ENCODE data around the gene MYT1.
"Not testable (repeated sequence)": the region's sequence is repeated elsewhere in the genome, so short reads cannot be mapped to it uniquely, and the experiment has no call there.

The MYT1 gene

GRCh38 chr20:64232794-64233193 lies 68.5 kb downstream of the MYT1 start:
- no peak for DNase-seq (ENCODE audit: low read depth)

DNA sequence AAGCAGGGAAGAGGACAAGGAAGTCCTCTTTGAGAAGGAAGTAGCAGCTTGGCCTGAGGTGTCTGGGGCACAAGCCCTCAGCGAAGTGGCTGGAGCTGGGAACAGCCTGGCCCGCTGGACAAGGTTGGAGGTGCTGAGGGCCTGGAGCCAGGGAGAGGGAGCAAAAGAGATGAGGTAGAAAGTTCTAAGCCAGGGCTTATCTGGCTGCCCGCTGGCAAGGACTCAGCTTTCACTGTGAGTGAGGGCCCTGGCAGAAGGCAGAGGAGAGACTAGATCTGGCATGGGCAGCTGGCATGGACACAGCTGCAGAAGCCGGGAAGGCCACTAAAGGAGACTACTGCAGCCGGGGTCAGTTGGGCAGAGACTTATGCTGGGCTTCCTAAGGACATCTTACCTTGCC lies 69.5 kb downstream of the MYT1 start:
- DNase-seq (ENCODE audit: low read depth), result no peak

DNA sequence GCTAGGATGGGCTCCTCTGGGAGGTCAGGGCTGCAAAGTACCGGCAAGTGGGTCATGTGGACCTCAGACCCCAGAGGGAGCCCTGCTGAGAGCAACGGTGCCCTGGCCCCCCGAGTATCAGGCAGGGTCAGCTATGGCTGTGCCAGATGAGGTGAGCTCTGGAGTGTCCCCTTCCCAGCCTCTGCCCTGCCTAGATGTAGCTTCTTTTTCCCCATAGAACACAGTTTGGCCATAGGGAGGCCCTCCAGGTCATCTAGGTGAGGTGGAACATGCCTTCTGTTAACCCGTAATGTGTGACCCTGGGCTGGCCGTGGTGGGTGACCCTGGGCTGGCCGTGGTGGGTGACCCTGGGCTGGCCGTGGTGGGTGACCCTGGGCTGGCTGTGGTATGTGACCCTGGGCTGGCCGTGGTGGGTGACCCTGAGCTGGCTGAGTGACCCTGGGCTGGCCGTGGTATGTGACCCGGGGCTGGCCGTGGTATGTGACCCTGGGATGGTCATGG lies 70.1 kb downstream of the MYT1 start:
- no peak for DNase-seq (ENCODE audit: low read depth)

DNA sequence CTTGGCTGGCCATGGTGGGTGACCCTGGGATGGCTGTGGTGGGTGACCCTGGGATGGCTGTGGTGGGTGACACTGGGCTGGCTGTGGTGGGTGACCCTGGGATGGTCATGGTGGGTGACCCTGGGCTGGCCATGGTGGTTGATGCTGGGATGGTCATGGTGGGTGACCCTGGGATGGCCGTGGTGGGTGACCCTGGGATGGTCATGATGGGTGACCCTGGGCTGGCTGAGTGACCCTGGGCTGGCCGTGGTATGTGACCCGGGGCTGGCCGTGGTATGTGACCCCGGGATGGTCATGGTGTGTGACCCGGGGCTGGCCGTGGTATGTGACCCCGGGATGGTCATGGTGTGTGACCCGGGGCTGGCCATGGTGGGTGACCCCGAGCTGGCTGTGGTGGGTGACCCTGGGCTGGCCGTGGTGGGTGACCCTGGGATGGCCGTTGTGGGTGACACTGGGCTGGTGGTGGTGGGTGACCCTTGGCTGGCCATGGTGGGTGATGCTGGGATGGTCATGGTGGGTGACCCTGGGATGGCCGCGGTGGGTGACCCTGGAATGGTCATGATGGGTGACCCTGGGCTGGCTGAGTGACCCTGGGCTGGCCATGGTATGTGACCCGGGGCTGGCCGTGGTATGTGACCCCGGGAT lies 70.8 kb downstream of the MYT1 start:
- not testable (repeated sequence) for DNase-seq (ENCODE audit: low read depth)

GRCh38 chr20:64236137-64237088 lies 72.2 kb downstream of the MYT1 start:
- no peak for DNase-seq (ENCODE audit: low read depth)

DNA sequence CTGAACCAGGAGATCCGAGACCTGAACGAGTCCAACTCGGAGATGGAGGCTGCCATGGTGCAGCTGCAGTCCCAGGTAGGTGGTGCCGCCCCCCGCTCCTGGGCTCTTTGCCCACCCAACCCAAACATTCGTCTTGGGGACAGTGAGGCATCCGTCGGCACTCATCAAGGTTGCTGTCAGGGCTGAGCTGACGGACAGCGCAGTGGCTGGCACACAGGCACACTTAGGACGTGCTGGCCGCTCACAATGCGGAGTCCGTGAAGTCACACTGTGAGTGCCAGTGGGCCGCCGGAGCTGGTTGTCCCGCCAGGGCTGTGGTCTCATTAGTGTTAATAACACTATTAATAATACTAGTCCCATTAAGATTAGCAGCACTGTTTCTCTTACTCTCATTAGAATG lies 73.1 kb downstream of the MYT1 start:
- no peak for DNase-seq (ENCODE audit: low read depth)

DNA sequence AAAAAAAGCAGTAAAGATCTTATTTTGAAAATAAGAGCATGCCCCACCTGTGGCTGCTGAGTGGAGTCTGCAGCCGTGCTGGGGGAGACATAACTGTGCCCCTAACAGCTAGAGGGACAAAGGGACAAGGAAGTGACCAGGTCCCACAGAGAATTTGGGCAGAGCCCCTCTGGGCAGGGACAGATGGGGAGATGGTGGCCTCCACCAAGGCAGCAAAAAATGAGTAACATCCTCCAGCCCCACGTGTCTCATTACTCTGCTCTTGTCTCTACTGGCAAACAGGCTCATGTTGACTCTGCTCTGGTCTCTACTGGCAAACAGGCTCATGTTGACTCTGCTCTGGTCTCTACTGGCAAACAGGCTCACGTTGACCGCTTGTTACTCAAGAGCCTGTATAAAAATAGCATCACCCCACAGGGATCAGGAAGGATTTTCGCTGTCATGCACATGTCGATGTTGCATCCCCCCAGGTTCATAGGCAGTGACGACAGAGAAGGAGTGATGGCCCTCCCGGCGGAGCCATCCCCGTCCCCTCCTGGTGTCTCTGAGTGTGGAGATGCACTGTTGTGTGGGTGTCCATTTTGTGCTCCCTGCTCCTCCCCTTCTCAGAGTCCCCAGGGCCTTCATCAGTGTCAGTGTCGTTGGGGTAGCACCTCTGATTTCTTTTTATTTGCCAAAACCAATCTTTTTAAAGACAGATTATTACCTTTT lies 74.0 kb downstream of the MYT1 start:
- no peak for DNase-seq (ENCODE audit: low read depth)

DNA sequence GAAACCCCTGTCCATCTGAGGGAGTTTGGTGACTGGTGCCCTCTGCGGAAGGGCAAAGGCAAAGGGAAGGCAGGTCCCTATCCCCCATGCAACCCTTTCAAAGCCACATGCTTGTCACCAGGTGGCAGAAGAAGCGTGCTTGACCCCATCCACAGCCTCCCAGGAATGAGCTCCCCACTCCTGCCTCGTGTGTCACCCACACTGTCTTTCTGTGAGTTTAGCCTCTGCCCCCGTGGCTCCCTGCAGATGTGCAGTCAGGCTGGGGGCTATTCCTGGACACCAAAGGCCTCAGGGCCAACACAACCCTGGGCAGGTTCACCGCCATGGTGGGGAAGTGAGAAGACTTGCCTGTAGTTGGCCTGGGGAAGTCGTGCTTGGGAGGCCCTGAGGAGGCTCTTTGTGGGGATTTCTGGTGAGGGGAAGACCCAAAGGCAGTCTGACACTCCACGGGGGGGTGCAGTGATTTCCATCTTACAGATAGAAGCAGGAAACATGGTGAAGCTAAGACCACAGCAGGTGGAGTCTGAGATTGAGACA lies 74.7 kb downstream of the MYT1 start:
- no peak for DNase-seq (ENCODE audit: low read depth)

DNA sequence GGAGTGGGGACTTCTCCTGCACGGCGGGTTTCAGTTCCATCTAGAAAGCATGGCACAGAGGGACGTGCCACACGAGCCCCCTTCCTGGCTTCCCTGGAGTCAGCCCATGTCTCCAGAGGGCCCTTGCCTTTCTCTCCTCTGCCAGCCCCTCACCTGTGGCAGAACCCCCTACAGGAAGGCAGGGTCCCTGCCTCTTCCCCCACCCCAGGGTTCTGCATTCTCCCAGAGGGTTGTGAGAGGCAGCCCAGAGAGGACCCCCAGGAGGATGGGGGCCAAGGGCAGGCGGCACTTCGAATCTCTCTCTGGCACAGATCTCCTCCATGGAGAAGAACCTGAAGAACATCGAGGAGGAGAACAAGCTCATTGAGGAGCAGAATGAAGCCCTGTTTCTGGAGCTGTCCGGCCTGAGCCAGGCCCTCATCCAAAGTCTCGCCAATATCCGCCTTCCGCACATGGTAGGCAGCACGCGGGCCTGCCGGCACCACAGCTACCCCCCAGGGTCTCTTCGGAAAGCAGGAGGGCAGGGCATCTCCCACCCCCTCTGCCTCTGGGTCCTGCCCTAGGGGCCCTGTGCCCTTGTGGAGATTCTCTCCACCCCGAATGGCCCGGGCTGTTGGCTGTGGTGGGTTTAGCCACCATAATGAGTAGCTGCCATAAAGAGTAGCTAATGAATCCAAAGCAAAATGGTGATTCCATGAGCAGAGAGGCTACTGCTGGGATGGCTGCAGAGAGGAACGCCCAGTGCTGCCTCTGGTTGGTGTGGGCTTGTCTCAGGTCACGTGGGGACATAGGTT lies 75.4 kb downstream of the MYT1 start:
- no peak for DNase-seq (ENCODE audit: low read depth)

DNA sequence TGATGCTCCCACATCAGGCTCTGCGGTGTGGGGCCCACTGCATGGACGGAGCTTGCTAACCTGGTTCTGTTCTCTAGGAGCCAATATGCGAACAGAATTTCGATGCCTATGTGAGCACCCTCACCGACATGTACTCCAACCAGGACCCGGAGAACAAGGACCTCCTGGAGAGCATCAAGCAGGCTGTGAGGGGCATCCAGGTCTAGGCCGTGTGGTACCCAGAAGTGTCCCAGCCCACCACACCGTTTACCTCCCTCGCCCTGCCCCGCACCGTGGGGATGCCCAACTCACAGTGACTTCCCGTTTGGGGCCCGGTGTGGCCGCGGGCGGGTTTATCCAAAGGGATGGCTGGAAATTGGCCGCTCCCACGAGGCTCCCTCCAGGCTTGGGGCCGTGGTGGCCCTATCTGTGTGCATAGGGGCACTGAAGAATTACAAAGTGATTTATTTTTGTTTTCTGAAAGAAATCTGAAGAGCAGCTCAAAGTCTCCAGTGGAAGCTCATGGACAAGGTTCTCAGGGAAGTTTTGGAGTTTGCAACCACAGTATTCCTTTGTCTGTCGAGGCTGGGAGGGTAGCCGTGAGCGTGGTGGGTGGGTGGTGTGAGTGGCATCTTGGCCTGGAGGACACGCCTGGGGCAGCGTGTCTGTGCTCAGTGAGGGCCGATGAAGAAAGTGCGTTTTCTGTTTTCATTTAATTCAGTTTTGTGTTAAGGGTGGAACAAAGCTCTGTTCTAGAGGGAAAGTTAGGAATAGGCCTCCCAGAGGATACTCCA lies 76.2 kb downstream of the MYT1 start:
- DNase-seq (ENCODE audit: low read depth), result no peak

DNA sequence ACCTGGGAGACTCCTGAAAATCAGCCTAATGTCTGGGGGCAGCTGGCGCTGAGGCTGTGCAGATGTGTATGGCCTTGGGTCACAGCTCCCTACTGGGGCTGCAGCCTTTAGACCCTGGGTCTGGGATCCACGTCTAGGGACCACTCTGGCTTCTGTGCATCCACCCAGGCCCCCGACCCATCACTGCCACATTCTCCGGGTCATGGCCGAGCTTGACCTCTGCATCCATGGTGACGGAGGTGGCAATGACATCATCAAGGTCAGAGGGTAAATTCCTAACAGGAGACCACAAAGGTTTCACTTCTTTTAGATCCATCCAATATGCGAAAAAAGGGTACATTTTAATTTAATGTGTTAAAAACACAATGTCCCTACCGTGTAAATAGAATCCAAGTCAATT lies 76.8 kb downstream of the MYT1 start:
- no peak for DNase-seq (ENCODE audit: low read depth)

- DNase-seq (ENCODE audit: low read depth), result no peak
Measured at GRCh38 chr20:64242003-64242796, 77.9 kb downstream of the MYT1 start.

DNA sequence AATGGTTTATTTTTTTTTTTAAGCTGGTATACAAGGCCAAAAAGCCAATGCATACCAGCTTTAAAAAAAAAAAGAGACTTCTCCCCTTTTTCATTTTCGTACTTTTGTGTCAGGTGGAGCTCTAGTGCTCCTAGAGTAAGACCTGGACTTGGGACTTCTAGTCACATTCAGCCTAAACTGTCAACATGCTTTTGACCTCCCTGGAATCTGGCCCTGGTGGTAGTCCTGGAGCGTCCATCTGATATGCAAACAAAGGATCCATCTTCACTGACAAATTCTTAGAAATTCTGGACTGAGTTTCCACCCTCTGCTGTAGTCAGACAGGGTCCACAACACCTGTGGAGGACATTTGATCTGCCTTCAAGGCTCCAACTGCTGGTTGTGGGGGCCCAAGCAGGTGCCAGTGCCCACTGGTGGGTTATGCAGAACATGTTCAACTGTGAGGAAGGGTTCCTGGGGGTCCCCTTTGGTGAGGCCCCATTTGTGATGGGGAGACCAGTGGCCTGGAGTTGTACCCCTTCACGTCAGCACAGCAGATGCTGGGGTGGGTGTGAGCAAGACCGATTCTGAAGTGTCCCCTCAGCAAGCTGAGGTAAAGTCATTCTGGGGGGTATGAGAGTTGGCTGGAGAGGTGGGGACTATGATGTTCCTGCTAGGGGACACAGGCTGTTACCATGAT lies 78.7 kb downstream of the MYT1 start:
- DNase-seq (ENCODE audit: low read depth), result no peak

DNA sequence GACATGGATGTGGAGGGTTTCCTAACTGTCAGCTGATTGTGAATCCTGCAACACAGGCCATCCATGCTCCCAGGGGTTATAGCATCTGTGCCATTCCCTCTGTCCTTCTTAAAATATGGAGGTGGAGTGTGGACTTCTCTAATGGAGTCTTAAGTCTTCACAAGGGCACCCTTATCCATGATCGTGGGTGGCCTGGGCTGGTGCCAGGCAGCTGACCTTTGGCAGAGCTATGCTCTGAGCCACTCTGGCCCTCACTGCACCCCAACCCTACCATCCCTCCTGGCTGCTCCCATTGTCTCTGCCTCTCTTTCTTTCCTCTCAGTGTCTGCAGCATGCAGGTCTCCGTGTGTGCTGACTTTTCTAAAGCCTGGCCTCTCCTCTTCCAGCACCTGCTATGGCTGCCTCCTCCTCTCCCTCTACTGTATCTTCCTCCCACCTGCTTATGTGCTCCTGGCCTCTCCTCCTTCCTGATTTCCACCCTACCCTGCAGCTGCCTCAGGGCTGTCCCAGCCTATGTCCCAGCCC lies 80.1 kb downstream of the MYT1 start:
- no peak for DNase-seq (ENCODE audit: low read depth)

DNA sequence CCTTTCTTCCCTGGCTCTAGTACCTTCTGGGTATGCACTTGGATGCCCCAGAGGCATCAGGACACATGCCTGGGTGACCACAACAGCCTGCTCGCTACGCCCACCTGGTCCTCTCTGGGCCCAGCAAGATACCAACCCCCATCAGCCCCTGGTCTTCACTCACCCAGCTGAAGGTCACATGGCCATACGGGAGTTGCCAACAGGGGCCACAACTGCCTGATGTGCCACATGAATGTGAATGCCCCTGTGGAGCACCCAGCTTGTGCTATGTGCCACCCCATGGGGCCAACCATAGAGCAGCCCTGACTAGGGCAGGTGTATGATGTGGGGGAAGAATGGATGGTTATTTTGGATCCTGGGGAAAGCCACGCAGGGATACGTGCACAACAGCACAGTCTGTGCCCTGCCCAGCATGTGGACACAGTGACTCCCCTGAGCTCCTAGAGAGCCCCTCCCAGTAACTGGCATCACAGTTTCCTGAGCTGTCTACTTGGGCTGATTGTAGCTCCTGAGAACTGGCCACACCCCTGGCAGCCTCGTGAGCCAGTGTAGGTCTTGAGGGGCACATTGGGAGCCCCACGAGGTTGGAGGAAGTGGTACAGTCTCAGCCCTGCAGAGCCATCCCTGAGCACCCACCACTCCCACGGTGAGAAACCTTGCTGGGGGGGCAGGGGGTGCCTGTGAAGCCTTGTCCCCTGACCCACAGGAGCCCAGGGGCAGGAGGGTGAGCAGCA lies 80.8 kb downstream of the MYT1 start:
- no peak for DNase-seq (ENCODE audit: low read depth)

DNA sequence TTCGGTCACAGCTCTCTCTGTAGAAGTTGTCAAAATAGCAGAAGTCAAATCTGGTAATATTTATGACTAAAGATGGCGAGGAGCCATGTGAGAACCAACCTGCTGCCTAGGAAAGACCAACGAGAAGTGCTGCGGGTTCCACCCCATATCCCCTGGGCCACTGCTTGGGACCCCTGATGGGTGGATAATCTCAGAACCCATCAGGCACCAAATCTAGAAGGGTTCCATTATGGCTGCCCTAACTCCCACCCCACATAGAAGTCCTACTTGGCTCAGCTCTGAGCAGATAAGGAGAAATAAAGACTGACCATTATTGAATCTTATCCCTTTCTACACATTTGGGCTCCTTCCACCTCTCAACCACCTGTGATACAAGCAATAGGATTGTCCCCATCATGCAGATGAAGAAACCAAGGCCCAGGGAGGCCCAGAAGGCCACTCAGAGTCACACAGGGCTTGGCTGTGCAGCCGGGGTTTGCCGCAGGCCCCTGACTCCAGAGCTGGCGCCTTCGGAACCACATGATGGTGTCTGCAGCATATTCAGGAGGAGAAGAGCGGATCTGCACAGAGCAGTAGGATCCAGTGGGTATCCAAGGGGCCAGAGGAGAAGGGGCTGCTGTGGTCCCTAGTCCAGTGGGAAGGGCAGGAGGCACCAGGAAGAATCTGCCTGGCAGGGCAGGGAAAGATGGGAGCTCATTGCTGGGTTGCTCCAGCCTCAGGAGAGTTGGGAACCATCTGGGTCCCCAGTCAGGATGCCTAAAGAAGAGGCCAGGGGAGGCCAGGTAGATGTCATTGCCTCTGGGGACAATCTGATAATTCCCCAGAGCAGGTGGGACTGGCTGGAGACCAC lies 81.7 kb downstream of the MYT1 start:
- DNase-seq (ENCODE audit: low read depth), result no peak

- DNase-seq (ENCODE audit: low read depth), result no peak
Measured at GRCh38 chr20:64246616-64247306, 82.5 kb downstream of the MYT1 start.

All from activated gamma-delta T cell treated with anti-CD3 and anti-CD28 coated beads, Interleukin-2, amount 50 U/mL, for 16 hours (primary cell).